NCI-H345 (cell line): ENCODE results near the gene SCPEP1.

Source experiments
- DNase-seq: peaks from one replicate; lab custom pipeline; 2025; lab: John Stamatoyannopoulos, UW

Gene SCPEP1

DNA sequence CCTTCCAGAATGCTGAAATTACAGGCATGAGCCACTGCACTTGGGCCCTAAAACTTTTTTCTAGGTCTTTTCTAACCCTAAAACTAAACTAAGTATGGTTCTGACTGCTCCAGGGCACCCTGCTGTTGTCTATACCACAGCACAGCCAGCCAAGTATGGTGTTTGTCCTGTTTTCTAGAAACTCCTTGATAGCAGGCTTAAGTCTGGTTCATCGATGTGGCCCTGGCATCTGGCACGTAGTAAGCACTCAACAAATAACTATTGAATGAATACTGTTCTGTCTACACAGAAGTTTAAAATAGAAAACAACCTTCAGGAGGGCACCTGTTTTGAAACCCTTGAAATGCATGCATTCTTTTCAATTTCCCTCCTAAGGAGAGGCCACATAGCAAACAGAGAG, 62.6 kb downstream of the SCPEP1 start:
- DNase-seq = no peak

DNA sequence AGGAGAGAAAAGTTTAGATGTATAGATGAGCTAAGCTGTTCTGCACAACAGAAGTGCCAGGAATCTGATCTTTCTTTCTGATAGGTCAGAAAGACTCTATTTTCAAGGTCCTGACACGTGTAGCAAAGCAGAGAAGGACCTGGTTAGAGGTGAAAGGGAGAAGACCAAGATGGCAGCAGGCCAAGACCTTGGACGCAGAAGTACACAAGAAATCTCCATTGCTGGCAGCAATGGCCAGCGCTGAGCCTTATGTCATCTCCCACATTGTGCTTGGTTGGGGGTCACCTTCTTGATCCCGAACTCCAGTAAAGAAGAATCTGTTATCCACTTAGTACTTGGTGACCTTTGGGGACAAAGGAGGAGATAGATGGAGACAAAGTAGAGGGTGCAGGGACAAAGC, 65.3 kb downstream of the SCPEP1 start:
- no peak for DNase-seq

DNA sequence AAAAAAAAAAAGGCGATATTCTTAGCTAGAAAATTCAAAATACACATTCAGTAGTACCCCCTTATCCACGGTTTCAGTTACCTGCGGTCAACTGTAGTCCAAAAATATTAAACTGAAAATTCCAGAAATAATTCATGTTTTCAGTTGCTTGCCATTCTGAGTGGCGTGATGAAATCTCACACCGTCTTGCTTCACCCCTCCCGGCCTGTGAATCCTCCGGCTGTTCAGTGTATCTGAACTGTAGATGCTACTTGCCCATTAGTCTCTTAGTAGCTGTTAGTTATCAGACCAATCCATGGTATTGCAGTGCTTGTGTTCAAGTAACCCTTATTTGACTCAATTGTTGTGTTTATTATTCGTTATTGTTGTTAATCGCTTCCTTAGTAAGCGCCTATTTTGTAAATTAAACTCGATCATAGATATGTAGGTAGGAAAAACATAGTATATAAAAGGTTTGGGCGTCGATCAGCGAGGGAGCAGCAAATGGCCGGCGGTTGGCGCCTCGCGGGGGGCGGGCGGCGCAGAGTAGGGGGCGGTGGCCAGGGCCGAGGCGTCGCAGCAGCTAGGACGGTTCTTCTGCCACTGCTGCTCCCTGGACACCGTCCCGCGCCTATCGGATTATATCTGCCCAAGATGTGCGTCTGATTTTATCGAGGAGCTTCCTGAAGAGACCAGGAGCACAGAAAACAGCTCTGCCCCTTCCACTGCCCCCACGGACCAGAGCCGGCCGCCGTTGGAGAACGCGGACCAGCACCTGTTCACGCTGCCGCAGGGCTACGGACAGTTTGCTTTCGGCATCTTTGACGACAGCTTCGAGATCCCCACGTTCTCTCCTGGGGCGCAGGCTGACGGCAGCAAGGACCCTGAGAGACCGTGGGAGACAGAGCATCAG, 67.3 kb downstream of the SCPEP1 start:
- DNase-seq = no peak

DNA sequence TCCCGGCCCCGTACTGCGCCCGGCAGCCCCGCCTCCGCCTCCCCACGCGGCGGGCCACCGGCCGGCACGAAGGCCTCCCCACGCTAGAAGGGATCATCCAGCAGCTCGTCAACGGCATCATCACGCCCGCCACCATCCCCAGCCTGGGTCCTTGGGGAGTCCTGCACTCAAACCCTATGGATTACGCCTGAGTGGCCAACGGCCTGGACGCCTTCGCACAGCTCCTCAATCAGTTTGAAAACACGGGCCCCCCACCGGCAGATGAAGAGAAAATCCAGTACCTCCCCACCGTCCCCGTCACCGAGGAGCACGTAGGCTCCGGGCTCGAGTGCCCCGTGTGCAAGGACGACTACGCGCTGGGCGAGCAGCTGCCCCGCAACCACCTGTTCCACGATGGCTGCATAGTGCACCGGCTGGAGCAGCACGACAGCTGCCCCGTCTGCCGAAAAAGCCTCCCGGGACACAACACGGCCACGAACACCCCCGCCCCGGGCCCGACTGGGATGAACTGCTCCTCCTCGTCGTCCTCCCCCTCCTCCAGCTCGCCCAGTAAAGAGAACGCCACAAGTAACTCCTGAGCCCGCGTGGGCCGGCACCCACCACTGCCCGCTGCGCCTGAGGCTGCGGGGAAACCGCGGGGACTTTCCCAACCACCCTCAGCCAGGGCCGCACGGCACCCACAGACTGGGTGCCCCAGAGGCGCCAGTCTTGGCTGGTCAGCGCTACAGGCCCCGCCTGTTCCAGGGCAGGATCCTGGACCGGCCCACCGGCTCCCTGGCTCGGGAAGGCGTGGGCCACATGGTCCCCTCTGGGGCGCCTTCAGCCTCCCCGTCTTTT, 68.2 kb downstream of the SCPEP1 start:
- no peak for DNase-seq

DNA sequence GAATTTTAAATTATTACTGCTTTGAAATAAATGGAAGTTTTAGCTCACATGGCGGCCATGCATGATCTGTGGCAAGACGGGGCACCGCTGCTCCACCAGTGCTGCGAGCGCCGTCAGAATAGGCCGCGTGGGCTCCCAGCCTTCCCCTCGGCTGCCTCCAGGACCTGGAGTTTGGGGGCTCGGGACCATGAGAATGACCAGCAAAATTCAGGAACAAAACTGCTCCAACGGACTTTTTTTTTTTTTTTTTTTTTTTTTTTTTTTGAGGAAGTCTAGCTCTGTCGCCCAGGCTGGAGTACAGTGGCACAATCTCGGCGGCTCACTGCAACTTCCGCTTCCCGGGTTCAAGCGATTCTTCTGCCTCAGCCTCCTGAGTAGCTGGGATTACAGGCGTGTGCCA, 68.8 kb downstream of the SCPEP1 start:
- DNase-seq = no peak

DNA sequence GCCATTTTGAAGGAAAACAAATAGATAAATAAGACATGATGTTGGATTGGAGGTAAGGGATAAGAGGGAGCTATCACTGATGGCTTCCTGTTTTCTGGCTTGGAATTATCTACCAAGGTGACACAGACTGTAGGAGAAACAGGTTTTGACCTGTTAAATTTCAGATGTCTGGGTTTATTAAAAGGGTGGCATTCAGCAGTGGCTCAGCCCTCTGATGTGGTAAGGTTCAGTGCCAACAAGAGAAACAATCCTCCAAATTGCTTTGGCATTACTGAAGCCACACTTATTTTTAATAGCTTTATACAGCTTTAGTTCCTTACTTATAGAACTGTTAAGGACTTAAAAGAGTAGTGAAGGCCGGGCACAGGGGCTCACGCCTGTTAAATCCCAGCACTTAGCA, 70.2 kb downstream of the SCPEP1 start:
- no peak for DNase-seq

DNA sequence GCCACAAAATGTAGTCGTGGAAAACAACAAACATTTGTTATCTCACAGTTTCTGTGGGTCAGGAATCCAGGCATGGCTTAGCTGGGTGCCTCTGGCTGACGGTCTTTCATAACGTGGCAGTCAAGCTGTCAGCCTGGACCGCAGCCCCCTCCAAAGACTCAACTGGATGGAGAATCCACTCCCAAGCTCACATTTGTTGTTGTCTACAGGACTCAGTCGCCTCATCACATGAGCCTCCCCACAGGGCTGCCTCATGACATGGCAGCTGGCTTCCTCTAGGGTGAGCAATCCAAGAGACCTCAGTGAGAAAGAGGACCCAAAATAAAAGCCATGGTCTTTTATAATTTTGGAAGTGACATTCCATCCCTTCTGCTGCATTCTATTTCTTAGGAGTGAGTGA, 72.4 kb downstream of the SCPEP1 start:
- DNase-seq = no peak

DNA sequence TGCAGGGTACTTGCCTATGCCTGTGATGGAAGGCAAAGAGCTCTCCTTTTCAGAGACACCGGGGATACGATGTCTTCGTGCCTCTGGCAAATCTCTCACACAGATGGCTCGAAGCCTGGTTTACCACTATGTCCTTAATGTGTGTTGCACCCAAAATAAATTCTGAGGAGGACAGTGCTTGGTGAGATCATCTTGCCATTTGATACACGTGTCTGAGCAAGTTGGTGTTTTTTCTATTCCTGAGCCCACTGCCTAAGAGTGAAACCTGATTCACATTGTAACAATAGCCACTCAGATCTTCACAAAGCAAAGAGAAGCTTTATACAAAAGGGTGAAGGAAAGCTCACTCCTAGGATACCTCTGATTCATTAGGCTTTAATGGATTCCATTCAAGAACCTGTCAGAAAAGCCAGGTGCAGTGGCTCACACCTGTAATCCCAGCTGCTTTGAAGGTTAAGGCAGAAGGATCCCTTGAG, 74.0 kb downstream of the SCPEP1 start:
- DNase-seq = peak; percentile 95
